HG03558 (cell line): Measurements from ENCODE around the gene ROMO1.
A peak's percentile ranks its signal among the peaks of the same experiment; 100 is the strongest.

Experiments used
- ATAC-seq: cut with Tn5 transposase; IDR thresholded peaks from one replicate; pipeline ENCODE4 v1.9.1; 2021; ENCODE audit warnings: moderate number of reproducible peaks; ENCODE audit not compliant: unreplicated experiment; ENCODE audit errors: extremely low read depth

Gene ROMO1

DNA sequence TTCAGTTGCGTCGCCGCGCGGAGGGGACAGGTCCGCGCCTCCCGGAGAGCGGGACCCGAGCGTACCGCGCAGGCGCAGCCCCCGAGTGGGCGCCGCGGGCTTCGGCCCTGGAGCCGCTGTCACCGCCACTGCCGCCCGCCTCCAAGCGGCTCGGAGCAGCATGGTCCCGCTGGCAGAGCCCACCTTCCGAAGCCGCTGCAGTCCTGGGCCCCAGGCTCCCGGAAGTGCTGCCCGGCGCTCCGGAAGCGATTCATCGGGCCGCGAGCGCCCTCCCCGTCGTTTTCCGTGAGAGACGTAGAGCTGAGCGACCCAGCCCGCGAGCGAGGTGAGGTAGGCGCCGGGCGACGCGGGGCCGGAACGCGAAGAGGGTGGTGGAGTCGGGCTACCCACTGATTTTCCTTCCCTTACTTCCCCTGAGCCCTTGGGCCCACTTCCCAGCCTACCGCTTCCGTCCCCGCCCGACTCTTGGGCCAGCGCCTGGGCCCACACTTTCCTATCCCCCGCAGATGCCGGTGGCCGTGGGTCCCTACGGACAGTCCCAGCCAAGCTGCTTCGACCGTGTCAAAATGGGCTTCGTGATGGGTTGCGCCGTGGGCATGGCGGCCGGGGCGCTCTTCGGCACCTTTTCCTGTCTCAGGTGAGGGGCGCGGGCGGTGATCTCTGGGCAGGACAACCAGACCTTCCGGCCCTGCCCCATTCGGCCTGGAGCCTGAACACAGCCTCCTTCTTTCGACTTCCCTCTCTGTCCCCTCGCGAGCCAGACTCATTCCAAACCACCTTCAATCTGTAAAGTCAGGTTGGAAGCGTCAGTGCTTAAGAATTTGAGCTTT, at the start of gene ROMO1, which contains the start of gene NFS1:
ROMO1 (plus strand) TSS at position 279 of the 830 bp plus-strand sequence; CDS start at position 507, 228 bp downstream.
NFS1 (minus strand) TSS at position 226 of the 830 bp plus-strand sequence; CDS start at position 162, 64 bp downstream.
- ATAC-seq, result peak; percentile 56

DNA sequence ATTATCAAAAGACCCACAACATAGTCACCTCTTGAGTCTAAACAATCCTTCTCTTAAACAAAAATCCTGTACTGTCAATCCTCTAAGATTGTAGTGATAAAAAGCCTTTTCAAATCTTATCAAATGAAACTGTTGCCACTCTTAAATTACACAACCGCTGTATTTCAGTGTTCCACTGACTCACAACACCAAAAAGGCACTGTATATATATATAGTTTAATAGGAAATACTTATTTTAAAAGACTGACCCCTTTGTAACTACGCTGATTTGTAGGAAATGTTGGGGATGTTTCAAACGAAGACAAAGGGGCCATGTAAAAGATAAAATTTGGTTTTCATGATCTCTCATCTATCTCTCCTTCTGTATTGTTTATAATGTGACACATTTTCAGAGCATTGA, 48.6 kb upstream of the ROMO1 start:
- no peak for ATAC-seq

DNA sequence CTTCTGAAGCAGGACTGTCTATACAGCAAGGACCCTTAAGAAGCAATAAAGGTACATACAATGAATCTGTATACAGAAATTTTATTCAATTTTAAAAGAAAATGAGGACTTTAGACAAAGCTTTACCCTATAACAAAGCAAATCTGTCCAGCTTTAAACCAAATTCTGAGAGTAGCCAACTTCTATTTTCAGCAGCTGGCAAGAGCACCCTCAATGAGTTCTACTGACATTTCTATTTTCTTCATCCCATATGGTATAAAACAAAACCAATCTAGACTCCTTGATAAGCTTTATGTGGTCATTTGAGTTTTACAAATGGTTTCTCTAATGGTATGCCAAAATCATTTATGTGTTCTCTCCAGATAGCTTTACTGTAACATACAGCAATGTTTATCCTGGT, 47.2 kb upstream of the ROMO1 start:
- ATAC-seq, result no peak

DNA sequence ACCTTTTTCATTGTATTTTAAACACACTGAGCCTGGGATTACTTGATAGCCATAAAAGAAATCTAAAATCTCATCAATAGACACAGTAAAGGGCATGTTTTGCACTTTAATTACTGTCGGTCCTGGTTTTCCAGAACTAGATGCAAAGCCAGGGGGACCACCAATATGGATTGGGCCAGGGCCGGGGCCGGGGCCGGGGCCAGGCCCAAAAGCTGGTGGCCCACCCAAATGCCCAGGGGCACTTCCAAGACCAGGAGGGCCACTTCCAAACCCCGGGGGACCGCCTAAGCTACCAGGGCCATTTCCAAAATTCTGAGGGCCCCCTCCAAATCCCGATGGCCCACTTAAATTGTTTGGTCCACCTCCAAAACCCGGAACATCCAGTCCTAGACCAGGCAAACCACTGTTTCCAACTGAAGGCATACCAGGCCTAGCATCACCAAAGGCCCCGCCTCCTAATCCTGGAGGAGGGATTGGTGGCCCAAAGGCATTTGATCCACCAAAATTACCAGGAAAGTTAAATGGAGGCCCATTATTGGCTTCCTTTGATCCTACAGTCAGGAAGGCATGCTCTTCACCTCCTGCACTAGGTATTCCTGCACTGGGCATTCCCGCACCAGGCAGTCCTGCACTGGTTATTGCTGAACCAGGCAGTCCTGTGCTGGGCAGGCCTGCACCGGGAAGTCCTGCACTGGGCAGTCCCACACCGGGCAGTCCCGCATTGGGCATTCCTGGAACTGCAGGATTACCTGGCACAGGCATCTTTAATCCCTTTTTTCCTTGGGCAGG, 46.4 kb upstream of the ROMO1 start:
- no peak for ATAC-seq

DNA sequence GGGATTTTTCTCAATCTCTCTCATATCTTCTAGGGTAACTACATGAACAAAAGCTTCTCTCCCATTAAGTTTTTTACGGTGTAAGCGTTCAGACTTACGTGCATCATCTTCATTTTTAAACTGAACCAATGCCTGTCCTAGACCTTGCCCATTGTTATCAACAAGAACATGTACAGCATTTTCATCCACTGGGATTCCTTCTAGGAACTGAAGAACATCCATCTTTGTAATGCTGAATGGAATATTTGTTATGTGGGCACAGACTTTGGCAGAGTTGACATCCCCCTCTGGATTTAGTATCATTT, 45.8 kb upstream of the ROMO1 start:
- no peak for ATAC-seq

DNA sequence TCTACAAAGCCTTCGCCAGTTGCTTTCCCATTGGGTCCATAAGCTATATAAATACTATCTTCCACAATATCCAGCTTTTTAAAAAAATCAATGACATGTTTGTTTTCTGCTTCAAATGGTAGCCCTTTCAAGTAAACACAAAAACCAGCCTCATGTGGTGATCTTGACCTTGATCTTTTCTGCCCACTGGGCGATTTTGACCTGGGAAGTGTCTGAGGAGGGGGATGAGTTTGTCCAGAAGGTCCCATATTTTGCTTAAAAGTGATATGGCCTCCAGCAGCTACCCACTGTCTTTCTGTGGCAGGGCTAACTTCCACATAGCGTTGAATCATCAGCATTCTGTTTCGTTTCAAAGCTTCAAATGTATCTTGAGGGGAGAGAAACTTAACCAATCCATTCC, 45.3 kb upstream of the ROMO1 start:
- ATAC-seq, result no peak

DNA sequence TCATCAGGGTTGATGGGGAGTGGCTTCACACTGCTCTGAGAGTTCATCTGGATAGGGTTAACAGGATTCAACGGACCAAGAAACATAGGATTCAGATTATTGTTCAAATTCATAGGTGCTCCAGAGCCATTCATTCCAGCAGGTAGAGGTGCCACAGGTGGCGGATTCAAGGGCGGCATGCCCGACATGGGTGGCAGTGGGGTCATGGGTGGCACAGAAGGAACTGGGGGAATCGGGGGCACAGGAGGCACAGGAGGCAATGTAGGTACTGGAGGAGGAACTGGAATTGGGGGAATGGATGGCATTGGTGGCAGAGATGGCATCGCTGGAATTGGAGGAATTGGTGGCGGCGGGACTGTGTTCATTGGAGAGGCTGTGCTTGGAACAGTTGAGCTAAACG, 44.8 kb upstream of the ROMO1 start:
- no peak for ATAC-seq

DNA sequence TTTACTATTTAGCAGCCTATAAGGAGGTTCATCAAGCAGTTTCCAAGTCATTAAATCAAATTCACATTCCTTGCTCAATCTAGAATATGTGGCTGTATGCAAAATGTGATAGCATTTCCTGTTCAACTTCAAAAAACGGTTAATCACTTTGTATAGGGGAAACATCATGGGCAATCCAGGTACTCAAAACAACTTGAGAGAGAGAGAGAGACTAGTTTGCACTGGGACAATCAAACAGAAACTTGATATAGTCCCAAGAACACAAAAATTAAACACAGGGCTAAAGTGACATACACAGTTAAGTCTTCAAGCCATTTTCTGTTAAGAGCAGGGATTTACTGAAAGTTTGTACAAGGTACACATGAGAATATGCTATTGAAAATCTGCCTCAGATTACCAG, 41.9 kb upstream of the ROMO1 start:
- ATAC-seq, result no peak

DNA sequence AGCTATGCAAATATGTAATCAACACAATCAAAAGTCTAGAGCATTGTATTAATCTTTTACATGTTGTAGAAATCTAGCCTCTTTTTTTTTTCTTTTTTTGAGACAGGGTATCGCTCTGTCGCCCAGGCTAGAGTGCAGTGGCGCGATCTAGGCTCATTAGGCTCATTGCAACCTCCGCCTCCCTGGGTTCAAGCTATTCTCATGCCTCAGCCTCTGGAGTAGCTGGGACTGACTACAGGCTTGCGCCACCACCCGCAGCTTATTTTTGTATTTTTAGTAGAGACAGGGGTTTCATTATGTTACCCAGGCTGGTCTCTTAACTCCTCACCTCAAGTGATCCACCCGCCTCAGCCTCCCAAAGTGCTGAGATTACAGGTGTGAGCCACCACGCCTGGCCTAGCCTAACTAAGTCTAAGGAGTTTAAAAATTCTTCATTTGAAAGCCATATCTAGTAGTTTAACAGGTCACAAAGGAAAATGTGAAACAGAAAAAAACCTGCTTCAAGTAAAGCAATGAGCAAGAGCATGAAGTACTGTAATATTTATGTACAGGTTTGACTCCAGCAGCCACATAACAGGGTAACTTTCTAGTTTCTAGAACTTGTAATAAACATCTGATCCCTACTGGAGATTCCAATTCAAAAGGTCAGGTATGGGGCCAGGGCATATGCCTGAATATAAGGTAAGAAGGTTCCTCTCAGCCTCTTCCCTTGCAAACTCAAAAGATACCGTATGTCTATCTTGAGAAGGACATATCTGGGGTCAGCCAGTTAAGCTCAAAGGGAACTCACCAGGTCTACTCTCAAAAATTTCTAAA, 38.9 kb upstream of the ROMO1 start:
- no peak for ATAC-seq

DNA sequence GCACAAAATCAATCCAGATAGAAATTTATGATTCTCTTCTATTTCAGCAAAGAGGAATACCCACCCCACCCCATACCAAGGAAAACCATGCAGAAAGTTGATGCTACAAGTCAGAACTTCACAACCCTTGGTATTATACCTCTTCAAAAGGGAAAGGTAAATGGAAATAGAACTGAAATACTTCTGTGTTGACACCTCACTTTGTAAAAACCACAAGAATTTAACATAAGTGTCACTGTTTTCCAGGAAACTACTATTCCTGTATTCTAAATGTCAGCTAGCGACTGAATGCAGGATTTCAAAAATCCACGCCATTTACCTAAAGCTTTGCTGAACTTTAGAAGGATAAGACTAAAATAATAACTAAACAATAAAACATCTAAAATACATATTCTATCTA, 38.2 kb upstream of the ROMO1 start:
- no peak for ATAC-seq

DNA sequence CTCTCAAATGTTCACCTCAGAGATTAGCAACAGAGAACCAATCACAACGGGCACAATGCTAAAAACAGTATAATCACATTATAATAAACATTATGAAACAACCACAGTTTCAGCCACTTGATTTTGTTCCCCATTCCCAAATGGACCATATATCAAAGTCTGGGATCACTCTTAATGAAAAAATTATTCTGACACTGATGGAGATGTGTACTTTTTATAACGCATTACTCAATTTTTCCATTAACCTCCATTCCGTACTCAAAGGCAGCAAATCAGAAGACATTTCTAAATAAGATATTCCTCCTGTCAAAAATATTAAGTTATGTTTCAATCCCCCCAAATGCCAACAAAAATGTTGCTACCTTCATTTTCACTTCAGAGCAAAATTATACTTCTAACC, 37.3 kb upstream of the ROMO1 start:
- no peak for ATAC-seq

DNA sequence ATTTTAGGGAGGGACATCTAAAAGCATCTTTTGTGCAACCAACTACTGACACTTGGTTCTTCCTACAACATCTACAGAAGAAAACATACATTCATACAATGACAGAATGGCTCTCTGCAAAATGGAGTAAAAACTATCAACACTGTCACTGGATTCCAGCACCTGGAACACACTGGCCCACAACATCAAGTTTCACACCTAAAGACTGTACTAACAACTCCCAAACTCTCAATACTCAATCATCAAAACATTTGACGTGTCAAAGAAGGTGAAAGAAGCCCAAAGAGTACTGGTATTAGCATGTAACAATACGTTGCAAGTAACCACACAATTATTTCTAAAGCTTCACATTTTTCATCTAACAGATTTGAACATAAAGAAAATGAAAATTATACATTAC, 36.7 kb upstream of the ROMO1 start:
- no peak for ATAC-seq

DNA sequence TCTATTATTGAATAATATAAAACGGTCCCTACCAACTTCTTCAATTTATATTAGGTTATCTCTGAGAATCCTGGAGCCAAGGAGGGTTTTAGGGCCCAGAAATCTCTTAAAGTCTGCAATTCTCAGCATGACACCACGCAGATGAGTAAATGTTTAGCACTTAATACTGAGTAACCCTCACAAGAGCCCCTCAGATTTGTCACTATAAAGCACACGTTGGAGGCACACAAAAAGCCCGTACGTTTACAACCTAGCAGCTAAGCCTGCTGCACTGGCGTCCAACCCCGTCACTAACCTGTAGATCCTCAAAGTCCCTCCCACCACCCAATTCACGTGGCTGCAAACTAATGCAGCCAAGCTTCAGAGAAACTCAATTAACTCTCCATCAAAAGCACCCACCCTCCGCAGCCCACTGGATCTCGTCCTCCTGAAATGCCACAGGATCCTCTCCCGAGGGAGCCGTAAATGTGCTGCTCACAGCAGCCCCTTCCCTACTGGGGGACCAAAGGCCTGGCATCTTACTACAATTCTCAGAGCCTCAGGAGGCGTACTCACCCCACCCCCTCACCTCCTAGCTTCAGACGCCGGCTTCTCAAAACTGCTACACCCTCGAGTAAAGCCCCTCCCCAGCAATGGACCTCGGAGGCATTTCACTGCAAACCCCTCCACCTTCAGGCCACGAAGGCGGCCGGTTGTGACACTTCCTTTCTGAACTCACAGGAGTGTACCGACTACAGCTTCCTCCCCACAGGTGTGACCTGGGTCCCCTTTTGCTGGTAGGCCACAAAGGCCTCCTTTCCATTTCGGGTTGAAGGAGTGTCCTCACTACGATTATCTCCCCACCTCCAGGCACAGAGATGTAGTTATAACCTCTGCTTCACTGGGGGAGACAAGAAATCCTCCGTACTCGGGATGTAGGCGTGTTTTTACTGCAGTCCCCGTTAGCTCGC, 35.4 kb upstream of the ROMO1 start:
- ATAC-seq, result no peak

DNA sequence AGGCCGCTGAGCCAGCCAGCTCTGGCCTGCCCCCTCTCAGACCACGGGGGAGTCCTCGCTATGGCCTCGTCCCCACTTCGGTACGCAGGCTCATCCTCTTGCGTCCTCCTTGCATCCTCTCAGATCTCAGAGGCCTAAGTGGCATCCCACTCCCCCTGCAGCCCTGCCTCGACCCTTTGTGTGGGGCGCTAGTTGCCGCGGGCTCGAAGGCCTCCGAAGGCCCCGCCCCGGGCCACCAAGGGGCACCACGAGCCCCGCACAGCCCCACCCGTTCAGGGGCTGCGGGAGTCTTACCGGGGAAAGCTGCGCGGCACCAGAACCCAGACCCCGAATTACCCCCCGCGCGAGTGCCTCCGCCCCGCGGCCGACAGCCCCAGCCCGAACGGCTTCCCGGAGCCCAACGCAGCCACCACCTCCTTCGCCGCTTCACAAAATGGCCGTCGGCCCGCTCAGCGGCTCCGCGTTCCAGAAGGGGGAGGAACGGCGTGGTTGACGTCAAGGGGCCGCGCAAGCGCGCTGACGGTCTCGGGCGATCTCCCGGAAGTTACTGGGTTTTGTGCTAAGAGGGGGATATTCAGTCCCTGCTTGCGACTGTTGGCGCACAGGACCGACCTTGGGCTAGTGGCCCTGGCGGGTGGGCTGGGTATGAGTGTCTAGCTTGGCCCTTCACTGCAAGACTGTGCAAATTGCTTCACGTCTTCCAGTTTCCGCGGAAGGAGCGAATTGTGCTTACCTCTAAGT, 34.6 kb upstream of the ROMO1 start, which contains the start of the genes CPNE1 and RBM12:
CPNE1 (minus strand) TSS at position 435 of the 741 bp plus-strand sequence. CDS start 31,977 bp downstream, outside the sequence.
RBM12 (minus strand) TSS at position 435 of the 741 bp plus-strand sequence. CDS start 9,578 bp downstream, outside the sequence.
- ATAC-seq, result no peak

DNA sequence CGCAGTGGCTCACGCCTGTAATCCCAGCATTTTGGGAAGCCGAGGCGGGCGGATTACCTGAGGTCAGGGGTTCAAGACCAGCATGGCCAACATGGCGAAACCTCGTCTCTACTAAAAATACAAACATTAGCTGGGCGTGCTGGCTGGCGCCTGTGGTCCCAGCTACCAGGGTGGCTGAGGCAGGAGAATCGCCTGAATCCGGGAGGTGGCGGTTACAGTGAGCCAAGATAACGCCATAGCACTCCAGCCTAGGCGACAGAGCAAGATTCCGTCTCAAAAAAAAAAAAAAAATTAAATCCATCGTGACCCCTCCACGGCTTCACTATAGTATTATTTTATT, 33.3 kb upstream of the ROMO1 start:
- no peak for ATAC-seq

DNA sequence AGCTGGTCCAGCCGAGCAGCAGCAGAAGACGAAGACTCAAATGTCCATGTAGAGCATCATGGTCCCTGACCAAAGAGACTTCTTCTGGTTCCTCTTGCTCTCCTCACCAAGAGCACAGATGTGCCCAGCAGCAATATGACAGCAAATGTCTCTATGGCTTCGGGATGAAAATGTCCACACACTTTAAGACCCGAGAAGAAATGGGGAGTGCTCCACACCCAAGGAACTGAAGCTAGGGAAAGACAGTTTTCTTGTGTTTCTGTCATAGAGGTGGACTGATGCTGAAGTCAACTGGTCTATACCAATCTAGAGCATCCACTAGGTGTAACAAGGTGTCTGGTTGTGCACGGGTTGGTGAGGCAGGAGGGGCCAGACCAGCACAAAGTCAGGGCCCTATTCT, 30.0 kb upstream of the ROMO1 start:
- no peak for ATAC-seq

DNA sequence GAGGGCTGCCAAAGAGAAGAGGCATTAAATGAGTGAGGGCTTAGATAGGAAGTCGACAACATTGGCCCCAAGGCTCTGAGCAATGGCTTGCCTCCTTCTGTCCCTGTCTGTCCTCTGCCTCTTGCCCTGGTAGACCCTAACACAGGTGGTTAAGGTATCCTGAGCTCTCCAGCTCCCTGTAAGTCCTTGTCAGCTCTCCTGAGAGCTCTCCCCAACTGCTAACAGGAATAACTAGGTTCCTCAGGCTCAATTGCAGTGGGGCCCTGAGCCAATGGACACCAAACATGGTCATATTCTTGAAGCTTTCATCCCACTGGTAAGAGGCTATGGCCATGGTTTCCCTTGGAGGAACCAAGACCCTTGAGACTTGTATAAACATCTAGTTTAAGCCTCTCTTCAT, 29.5 kb upstream of the ROMO1 start:
- no peak for ATAC-seq

DNA sequence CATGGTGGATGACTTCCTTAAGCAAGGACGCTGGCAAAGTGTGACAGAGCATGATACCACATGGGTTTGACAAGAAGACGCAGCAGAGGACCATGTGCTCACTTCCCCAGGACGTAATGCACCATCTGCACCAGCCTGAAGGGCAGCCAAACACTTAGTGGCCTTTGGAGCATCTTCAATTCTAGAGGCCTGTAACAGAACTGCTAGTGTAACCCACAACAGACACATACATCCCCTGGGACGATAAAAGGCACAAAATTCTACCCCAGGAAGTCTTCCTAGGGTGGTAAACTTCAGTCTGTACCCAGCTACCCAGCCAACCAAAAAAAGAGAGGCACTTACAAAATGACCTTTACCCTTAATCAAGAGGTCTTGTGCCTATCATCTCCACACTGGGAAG, 25.3 kb upstream of the ROMO1 start:
- no peak for ATAC-seq

DNA sequence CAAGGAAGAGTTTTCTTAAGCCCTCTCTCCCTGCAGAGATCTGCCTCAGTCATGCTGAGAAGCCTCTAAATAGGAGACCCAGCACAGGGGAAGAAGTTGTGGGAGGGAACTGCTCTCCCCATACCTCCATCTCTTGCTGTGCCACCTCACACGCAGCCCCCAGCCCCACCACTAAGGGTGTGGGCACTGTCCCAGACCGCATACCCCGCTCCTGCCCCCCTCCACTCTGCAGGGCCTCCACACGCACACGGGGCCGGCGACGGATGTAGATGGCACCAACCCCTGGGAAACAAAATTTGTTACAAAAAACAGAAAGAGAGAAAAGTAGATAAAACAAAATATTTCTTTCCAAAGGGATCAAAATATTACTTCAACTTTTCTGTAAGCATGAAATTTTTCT, 24.3 kb upstream of the ROMO1 start:
- ATAC-seq, result no peak
